NCI-H524 (cell line): Measurements from ENCODE around the gene COPS3.
A peak's percentile ranks its signal among the peaks of the same experiment; 100 is the strongest.

Experiments used
- DNase-seq, 2 experiments: peaks; one replicate each; lab custom pipeline; 2025; lab: John Stamatoyannopoulos, UW

The COPS3 gene

DNA sequence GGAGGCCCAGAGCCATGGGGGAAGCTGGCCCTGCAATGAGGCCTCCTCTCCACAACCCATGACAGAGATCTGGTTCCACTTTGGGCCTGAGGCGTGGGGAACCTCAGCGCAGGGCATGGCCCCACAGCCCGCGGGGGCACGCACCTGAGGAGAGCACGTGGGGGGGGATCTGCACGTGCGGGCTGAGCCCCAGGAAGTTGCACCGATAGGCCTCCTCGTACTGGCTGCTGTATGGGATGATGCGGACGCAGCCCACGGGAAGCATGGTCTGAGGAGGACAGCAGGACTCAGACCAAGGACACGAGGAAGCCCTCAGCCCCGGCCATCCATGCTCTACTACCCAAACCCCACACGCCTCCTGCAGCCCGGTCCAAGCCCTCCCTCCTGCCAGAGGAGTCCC is 64.8 kb downstream of the COPS3 start:
- no peak for DNase-seq

- DNase-seq = no peak
Observed at GRCh38 chr17:17215575-17215974, 65.5 kb downstream of the COPS3 start.

DNA sequence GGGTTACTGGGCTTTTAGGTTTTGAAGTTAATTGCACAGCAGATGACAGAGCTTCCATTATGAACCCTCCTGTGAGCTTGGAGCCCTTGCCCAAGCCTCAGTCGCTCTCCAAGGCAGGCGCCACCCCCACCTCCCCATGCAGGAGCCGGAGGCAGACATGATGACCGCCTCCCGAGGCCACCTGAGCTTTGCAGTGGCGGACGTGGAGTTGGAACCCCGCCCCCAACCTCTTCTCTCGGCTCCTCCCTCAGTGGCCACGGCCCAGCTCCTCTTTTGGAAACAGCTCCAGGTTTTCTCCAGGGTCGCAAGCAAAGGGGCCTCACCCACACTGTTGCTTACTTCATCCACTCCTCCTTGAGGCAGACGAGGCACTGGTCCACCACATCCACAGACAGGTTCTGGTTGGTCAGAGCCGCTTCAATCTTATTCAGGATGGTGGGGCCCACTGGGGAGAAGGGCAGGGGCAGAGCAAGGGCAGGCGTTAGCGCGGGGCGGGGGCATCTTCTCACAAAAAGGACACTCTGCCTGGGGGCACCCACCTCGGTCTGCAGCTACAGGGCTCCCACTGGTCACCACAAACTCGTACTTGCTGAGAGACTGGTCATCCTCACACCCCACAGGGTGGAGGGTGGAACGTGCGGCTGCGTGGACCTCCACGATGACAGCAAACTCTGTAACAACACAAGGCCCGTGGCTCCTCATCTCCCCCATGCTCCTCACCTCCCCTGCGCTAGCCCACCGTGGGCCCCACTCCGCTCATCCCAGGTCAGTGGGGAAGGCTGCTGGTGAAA is 66.2 kb downstream of the COPS3 start:
- no peak for DNase-seq

DNA sequence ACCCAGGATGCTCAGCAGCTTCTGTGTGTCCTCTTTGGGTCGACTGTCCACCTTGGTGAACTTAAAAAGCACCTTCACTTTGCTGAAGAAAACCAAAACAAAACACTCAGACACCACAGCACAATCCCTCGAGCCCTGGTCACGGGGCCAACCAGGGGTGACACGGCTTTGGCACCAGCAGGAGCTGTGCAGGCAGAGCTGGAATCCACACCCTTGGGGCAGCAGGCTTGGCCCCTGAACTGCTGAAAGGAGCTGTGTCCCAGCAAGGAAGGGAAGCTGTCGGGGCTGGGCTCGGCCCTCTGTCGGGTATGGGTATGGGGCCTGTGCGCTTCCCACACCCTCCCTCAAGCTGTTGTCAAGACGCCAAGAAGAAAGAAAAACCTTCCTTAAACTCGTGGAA is 67.3 kb downstream of the COPS3 start:
- no peak for DNase-seq

GRCh38 chr17:17207998-17208397 is 73.0 kb downstream of the COPS3 start:
- DNase-seq = no peak

DNA sequence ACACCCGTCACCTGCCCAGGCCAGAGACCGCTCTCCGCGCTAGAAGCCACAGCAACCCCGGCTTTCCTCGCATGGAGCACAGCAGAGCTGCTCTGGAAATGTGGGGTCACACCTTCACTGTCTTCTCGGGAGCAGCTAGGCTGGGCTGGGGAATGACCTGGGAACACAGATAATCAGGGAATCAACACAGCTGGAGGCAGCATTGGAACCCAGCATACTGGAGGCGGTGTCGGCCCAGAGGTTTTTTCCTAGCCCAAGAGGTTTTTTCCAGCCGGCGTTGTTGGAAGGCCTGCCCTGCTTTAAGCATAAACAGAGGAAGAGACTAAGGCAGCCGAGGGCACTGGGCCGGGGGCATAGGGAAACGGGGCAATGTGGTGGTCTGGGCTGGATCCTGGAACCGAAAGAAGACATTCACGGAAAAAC is 74.1 kb downstream of the COPS3 start:
- DNase-seq = no peak

DNA sequence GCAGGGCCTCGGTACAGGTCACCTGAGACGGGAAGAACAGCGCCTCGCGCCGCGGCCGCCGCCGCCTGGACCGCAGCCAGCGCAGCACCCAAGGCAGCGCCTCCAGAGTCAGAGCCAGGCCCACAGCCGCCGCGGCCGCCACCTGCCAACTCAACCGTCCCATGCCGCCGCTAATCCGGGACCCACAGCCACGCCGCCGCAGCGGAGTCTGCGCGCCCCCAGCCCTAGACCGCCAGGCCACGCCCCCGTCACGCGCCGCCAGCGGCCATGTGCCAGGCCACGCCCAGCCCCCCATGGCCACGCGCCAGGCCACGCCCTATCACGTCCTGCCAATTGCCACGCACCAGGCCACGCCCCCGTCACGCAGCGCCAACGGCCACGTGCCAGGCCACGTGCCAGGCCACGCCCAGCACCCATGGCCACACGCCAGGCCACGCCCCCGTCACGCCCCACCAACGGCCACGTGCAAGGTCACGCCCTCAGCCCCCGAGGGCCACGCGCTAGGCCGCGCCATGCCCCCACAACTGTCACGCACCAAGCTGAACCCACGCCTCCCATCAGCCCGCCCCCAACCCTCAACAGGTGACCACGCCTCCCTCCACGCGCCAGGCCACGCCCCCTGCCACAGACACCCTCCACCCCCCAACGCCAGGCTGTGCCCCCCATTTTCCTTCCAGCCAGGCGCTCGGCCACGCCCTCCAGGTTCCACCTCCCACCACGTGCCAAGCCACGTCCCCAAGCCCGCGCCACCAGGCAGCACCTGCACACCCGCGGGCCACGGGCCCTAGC is 74.7 kb downstream of the COPS3 start, which contains the start of gene PLD6:
PLD6 (minus strand) TSS at position 210 of the 789 bp plus-strand sequence; CDS start at position 163, 47 bp downstream.
- peak; percentile 55 to 78 for DNase-seq

DNA sequence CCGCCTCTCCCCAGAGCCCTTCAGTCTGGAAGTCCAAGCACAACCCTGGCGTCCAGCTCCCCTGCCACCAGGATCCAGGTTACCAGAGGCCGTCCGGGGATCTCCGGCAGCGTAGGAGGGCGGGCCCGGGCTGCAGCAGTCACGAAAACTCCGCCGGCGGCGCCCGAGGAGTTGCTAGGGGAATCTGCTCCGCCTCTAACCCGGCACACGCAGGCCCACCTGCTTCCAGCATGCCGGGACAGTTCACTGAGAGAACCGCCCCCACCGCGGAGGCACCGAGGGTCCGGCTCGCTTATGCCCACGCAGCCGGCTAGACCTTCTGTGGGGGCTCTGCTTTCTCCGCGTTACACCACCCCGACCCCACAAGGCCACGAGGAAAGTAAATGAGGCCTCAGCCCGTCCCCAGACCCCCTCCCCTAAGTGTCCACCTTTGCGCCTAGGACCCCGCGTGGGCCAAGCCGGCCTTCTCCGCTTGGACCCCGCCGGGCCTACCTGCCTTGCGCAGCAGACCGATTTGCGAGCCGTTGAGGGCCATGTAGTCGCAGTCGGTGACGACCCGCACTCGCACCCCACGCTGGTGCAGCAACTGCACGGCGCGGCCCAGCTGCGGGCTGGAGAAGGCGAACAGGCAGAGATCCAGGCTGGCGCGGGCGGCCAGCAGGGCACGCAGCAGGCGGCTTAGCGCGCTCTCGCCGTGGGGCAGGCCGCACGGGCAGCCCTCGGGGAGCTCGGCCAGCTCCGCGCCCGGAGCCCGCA is 75.5 kb downstream of the COPS3 start:
- peak in 1 of 2 experiments; percentile 51 for DNase-seq

GRCh38 chr17:17204635-17205231 is 76.3 kb downstream of the COPS3 start:
- DNase-seq = no peak

DNA sequence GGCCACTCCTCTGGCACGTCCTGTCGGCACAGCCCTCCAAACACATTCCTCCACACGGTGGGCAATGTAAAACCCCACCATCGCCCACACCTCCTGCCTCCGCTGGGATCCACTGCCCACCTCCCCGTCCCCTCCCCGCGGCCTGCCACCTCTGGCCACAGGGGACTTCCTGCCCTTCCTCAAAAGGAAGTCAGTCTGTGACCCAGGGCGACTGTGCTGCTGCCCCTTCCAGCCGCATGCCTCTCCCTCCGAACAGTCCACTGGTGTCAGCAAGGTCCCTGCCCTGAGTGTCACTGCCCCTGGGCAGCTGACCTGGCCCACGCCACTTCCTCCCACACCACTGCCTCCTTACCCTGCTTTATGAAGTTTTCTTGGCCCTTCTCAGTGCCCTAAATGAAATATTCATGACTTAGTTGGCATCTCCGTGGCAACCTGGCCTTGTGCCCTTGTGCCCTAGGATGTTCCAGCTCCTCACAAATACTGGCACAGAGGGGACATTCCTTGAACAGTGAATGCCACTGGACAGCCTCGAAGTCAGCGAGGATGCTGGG is 76.9 kb downstream of the COPS3 start:
- no peak for DNase-seq

DNA sequence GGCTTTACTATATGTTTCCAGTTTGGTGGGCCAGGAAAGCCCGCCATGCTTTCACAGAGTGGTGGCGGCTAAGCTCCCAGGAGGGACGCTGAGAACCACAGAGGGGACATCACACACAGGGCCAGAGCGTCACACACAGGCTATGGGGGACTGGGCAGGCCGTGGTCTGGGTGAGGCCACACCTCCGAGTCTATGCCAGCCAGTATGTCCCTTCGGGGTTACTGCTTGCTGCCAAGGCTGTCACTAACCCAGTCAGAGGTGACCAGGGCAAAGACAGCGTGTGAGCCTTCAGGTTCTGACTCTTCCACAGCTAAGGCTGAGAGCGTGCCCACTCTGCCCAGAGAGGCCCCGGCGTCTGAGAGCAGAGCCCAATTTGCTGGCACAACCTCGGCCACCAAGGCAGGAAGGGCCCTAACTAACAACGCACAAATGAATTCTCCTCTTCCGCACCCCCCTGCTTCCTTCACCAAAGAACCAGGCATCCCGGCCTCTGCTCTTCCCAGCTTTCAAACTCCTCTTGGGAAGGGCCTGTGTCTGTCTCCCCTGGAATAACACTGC is 77.8 kb downstream of the COPS3 start:
- DNase-seq = no peak

DNA sequence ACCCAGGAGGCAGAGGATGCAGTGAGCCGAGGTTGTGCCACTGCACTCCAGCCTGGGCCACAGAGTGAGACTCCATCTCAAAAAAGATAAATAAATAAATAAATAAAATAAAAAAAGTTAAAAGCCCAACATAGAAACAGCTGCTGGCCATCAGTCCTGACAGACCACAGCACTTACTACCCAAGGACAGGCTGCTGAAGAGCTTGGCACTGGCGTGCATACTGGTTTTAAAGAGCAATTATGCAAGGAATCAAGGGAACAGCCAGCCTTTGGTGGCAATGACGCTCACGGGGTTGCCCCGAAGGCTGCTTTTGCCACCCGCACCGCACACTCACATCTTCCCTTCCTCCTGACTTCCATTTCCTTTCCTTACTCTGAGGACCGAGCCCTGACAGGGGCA is 79.1 kb downstream of the COPS3 start:
- no peak for DNase-seq

- no peak for DNase-seq
Observed at GRCh38 chr17:17201271-17201670, 79.8 kb downstream of the COPS3 start.

- DNase-seq = no peak
Observed at GRCh38 chr17:17200831-17201230, 80.2 kb downstream of the COPS3 start.

DNA sequence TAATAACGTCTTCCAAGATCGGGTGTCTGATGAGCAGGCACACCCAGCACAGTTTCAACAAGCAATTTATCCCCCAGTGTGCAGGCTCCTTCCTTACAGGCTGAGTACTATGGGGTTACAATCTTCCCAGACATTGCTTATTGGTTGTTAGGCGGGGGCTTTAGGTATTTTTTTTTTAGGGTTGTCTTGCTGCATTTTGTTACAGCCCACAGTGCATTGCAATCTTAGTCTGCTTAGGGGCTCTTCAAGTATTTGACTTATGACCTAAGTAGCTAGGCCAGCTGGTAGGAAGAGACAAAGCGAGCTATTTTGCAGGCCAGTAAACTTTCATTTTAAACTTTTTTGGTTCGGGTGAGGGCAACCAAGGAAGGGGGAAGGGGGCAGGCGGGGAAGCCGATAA is 80.7 kb downstream of the COPS3 start:
- DNase-seq = no peak

GRCh38 chr17:17198281-17198680 is 82.8 kb downstream of the COPS3 start:
- DNase-seq = peak in 1 of 2 experiments; percentile 14

GRCh38 chr17:17196776-17197175 is 84.3 kb downstream of the COPS3 start:
- no peak for DNase-seq
